Motor neuron (in vitro differentiated cells): ENCODE measurements around the gene EIF2B2. TPM values are rescaled to one million over a fixed set of nuclear protein-coding genes. Genes with fewer than 3 reads are reported as not detected.

ENCODE experiments used
- ATAC-seq, 8 experiments: fragments of 200-7000 bp; cut with Tn5 transposase; replicated peaks in 6 of 8; 2 replicates each; pipeline ENCODE4 v1.8.0; 2021; ENCODE audit warnings: mild to moderate bottlenecking in 8 of 8, moderate library complexity in 8 of 8
- H3K27ac ChIP-seq, 2 donors: fragments of 250-450 bp; sonication (Bioruptor Pico); 2 replicates each; pipeline ENCODE4 v1.9.0; 2021; ENCODE audit warnings: antibody characterized with exemption in 2 of 2, mild to moderate bottlenecking in 2 of 2, moderate library complexity in 1 of 2
- H3K4me1 ChIP-seq, 2 donors: fragments of 250-450 bp; sonication (Bioruptor Pico); replicated peaks in 1 of 2; 2 replicates each; pipeline ENCODE4 v1.6.1; 2021; ENCODE audit warnings: antibody characterized with exemption in 2 of 2, mild to moderate bottlenecking in 2 of 2, moderate library complexity in 1 of 2
- H3K4me3 ChIP-seq, 5 donors: fragments of 250-450 bp; sonication (Bioruptor Pico); 2 replicates each; pipeline ENCODE4 v1.9.0; 2021; ENCODE audit warnings: antibody characterized with exemption in 5 of 5, mild to moderate bottlenecking in 5 of 5, moderate library complexity in 4 of 5
- WGBS, 10 experiments: fragments of 450-650 bp; shearing (Covaris generic); methylation state at CpG; one replicate each; pipeline ENCODE4 v1.0.0; 2022; 5-methylcytosine and 5-hydroxymethylcytosine counted together
- in situ Hi-C, 9 experiments: fragments of 400-800 bp; cut with MboI; loops; one replicate each; pipeline ENCODE4 v1.15.0; 2021; ENCODE audit warnings: low sequenced_read_pairs in 9 of 9, low pct_unique_long_range_greater_than_20kb in 2 of 9; ENCODE audit not compliant: unreplicated experiment in 9 of 9
- total RNA-seq, 8 experiments: library from RNA; unstranded; fragments of 300-600 nt; gene quantifications; 2 replicates each; pipeline versions ENCODE4 v1.2.3 to v1.2.4, GENCODE V29; 2022

The EIF2B2 gene
- total RNA-seq, 8 experiments from 2014 or later, result 26.3 to 40.3 (median 32.9) TPM

DNA sequence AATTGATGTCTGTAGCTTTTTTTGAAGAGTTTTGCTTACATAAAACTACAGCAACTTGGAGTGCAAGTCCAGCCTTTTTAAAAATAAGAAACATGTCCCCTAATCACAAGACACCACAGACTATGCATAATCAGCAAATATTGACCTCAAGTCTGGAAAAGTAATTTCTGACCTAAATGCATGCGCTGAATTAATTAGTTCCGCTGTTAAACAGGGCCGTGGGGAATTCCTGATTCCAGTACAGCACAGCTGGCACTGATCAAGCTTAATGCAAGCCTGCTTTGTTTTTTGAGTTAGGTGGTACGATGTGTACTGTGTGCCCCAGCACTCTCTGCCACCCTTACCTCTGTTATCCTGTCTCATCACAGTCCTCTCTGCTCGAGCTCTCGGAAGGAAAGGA, 39.3 kb downstream of the EIF2B2 start:
- no peak overlapping the region for H3K27ac ChIP-seq
- WGBS, 10 experiments, result 0 to 100% (median 74%) methylated on average over 1 to 6 of the region's 6 CpGs; no CpG with 5 or more reads in 1 of the 10 experiments
- H3K4me1 ChIP-seq, result no peaks in the 10 kb centered on the region
- in situ Hi-C loops, result no loop called here
- peak in 3 of 8 experiments; percentile 42 to 81 (median 45) for ATAC-seq
- H3K4me3 ChIP-seq, result no peak overlapping the region

DNA sequence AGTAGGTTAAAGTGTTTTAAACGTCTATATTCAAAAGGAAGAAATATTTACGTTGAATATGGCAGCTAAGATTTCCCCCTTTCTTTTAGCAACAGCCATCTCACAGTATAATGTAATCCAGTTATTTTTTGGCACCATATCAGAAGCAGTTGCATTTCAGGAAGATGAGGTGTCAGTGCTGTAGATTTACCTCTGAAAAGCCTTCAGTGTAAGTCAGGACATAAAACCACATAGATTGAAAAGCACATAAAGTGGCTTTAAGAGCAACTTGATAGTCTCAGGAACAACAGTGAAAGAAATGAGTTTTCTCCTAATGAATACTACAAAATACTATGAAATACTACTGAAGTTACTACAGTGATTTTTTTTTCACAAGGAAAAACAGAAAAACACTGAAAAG, 41.6 kb downstream of the EIF2B2 start:
- 0 to 83% (median 47%) methylated on average over 1 to 2 of the region's 2 CpGs for WGBS, 10 experiments
- no peak for ATAC-seq
- no peaks in the 10 kb centered on the region for H3K4me1 ChIP-seq
- no peak overlapping the region for H3K4me3 ChIP-seq
- no peak overlapping the region for H3K27ac ChIP-seq
- in situ Hi-C loops, result no loop called here

- in situ Hi-C loops, result no loop called here
- 19 to 100% (median 87%) methylated on average over 1 to 5 of the region's 8 CpGs for WGBS, 10 experiments
- ATAC-seq, result peak in 1 of 8 experiments; percentile 57
These were observed 42.0 kb downstream of the EIF2B2 start for GRCh38 chr14:75044752-75045151.

DNA sequence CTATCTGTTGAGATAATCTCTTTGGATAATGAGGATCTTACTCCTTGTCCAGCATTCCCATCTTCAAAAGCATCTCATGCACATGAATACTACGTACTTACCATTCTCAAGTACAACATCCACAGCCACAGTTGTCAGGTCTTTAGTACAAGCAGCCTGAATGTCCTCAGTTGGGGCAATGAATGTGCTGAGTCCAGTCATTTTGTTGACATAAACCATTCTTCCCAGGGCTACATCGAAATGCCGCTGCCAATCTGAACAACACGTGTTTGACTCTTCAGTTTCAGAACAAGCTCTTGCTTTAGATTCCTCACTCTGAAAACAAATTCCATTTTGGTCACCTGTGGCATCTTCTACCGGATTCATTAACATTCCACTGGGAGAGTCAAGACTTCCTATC, 43.6 kb downstream of the EIF2B2 start:
- peaks cover 0 to 6% of the 10 kb centered on the region in 2 donors for H3K4me1 ChIP-seq
- no peak overlapping the region for H3K27ac ChIP-seq
- ATAC-seq, result no peak
- no peak overlapping the region for H3K4me3 ChIP-seq
- 86 to 100% (median 93%) methylated on average over 1 to 5 of the region's 5 CpGs; no CpG with 5 or more reads in 4 of the 10 experiments for WGBS, 10 experiments
- in situ Hi-C loops, result no loop called here

More at GRCh38 chr14:75044752-75045151, 42.0 kb downstream of the EIF2B2 start:
- no peak overlapping the region for H3K4me3 ChIP-seq
- no peaks in the 10 kb centered on the region for H3K4me1 ChIP-seq
- H3K27ac ChIP-seq, result no peak overlapping the region

DNA sequence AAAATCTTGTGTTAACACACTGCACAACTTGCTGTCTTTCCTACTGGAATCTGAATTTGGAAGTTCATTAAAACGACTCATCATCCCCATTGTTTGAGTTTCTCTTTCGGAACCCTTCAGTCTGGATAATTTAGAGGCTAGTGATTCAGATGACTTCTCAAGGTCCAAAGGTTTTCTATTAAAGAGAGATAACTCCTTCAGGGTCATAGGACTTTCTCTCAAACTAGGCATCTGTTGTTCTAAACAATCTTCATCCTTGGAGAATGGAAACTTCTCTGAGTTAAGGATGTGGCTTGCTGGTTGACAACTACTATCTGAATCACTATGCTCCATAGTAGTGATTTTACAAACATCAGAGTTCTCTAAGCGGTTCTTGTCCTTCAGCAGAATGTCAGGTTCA, 44.2 kb downstream of the EIF2B2 start:
- 58 to 100% (median 81%) methylated on average over 1 to 3 of the region's 3 CpGs; no CpG with 5 or more reads in 2 of the 10 experiments for WGBS, 10 experiments
- Histone ChIP-seq H3K4me1 (peaks cover 0 to 6% of the 10 kb centered on the region in 2 donors), H3K27ac (no peak overlapping the region), H3K4me3 (no peak overlapping the region)
- in situ Hi-C loops, result no loop called here
- no peak for ATAC-seq

- Histone ChIP-seq H3K4me3 (no peak overlapping the region), H3K4me1 (peaks cover 0 to 6% of the 10 kb centered on the region in 2 donors), H3K27ac (no peak overlapping the region)
- no peak for ATAC-seq
- in situ Hi-C loops, result no loop called here
- 39 to 100% (median 89%) methylated on average over 2 to 4 of the region's 4 CpGs for WGBS, 10 experiments
These were observed 44.8 kb downstream of the EIF2B2 start for GRCh38 chr14:75047506-75047905.

DNA sequence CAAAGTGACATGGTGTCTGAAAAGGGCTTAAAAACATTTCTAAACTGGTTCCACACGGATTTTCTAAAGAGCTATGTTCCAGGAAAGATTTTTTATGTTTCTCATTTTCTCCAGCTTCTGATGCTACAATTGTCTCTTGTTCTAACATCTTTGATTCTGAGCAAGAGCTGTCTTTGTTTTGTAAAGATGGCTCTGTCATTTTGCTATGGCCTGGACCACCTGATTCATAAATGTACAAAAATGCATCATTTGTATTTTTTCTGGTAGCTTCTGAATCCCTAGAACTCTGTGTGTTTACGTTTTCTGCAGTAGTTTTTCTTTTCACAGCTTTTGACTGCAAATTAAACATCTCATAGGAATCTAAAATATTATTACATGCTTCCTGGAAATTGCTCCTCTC, 45.4 kb downstream of the EIF2B2 start:
- in situ Hi-C loops, result no loop called here
- Histone ChIP-seq H3K27ac (no peak overlapping the region), H3K4me3 (no peak overlapping the region), H3K4me1 (peaks cover 0 to 6% of the 10 kb centered on the region in 2 donors)
- WGBS, 10 experiments, result 8 to 94% (median 70%) methylated on average over 1 to 2 of the region's 2 CpGs; no CpG with 5 or more reads in 2 of the 10 experiments
- ATAC-seq, result no peak

GRCh38 chr14:75049136-75049535, 46.4 kb downstream of the EIF2B2 start:
- 20 to 100% (median 81%) methylated on average over 1 to 5 of the region's 5 CpGs; no CpG with 5 or more reads in 2 of the 10 experiments for WGBS, 10 experiments
- peaks cover 0 to 6% of the 10 kb centered on the region in 2 donors for H3K4me1 ChIP-seq
- no peak for ATAC-seq
- in situ Hi-C loops, result no loop called here
- no peak overlapping the region for H3K27ac ChIP-seq
- no peak overlapping the region for H3K4me3 ChIP-seq

DNA sequence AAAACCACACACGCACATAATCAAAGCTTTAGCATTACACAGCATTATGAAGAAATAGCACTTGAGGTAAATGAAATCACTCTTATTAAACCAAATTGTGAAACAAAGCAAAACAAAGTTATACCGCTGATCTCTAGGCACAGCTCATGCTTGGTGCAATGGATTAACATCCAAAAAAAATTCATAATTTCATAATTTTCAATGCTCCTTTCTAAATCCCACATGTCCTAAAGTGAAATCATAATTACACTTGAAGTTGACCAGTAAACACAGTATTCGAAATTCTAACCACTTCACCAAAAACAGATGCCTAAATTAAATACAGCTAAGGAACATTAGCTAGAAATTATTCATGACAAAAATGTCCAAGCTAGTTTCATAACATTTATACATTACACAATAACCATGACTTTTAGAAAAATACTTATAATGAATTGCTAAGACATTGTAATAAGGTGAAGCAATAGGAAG, 47.0 kb downstream of the EIF2B2 start:
- Histone ChIP-seq H3K4me1 (peaks cover 0 to 6% of the 10 kb centered on the region in 2 donors), H3K4me3 (no peak overlapping the region), H3K27ac (no peak overlapping the region)
- 22 to 100% (median 66%) methylated on average over 1 to 3 of the region's 3 CpGs; no CpG with 5 or more reads in 2 of the 10 experiments for WGBS, 10 experiments
- no peak for ATAC-seq
- in situ Hi-C loops, result no loop called here

- in situ Hi-C loops, result no loop called here
- peak; percentile 71 to 97 (median 91) for ATAC-seq
- peak within 1 kb of the TSS; percentile 36 to 54 (median 42) for H3K4me3 ChIP-seq
- H3K4me1 ChIP-seq, result peaks cover 0 to 6% of the 10 kb centered on the region in 2 donors
- WGBS, 10 experiments, result 0 to 41% (median 20%) methylated on average over 1 to 24 of the region's 59 CpGs
- H3K27ac ChIP-seq, result peak within 1 kb of the TSS; percentile 1 to 12
These were observed 48.3 kb downstream of the EIF2B2 start, which contains the start of gene MLH3 for GRCh38 chr14:75050852-75051555. Gene MLH3 (minus strand): TSS chr14:75051467. CDS start chr14:75049655, 1,812 bp downstream.

- ATAC-seq, result no peak
- H3K27ac ChIP-seq, result no peak overlapping the region
- WGBS, 10 experiments, result 20 to 90% (median 45%) methylated on average over 2 to 5 of the region's 5 CpGs
These were observed 48.8 kb downstream of the EIF2B2 start for GRCh38 chr14:75051556-75051899.

GRCh38 chr14:75053396-75054291, 50.9 kb downstream of the EIF2B2 start:
- Histone ChIP-seq H3K4me3 (no peak overlapping the region), H3K4me1 (peaks cover 0 to 6% of the 10 kb centered on the region in 2 donors), H3K27ac (no peak overlapping the region)
- 0 to 100% (median 68%) methylated on average over 1 to 4 of the region's 5 CpGs; no CpG with 5 or more reads in 2 of the 10 experiments for WGBS, 10 experiments
- ATAC-seq, result peak in 2 of 8 experiments; percentile 38 to 41
- in situ Hi-C loops, result no loop called here

More at GRCh38 chr14:75051556-75051899, 48.8 kb downstream of the EIF2B2 start:
- in situ Hi-C loops, result no loop called here
- peaks cover 0 to 6% of the 10 kb centered on the region in 2 donors for H3K4me1 ChIP-seq
- H3K4me3 ChIP-seq, result peak overlapping the region; percentile 36 to 54 (median 42)

DNA sequence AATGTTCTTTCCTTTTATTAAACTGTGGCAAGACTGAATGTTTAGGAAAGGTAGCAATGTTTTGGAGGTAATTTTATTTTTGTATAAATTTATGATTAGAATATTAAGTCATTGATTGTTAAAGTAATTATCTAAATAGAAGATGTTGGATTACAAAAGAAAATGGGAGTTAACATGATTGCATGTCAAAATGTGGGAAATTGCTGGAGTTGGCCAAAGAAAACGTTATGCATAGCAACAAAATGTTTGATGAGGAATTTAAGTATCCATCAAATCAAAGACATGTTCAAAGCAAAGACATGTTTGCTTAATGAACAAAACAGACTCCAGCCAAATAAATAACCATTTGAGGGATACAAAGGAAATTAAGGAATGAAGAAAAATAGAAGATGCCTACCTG, 51.7 kb downstream of the EIF2B2 start:
- 8 to 100% (median 57%) methylated on average over 1 of the region's 1 CpG; no CpG with 5 or more reads in 1 of the 10 experiments for WGBS, 10 experiments
- no peak for ATAC-seq
- no peak overlapping the region for H3K27ac ChIP-seq
- no peak overlapping the region for H3K4me3 ChIP-seq
- peaks cover 0 to 6% of the 10 kb centered on the region in 2 donors for H3K4me1 ChIP-seq
- in situ Hi-C loops, result no loop called here
